NCI-H2029 (cell line): Measurements from ENCODE around the gene HMGN2.

Source experiments
- DNase-seq: peaks from one replicate; lab custom pipeline; 2025; lab: John Stamatoyannopoulos, UW

HMGN2 gene

GRCh38 chr1:26472320-26472900, at the start of gene HMGN2:
TSS of gene HMGN2 (plus strand) at chr1:26472440. CDS start at chr1:26472613, 173 bp downstream.
- DNase-seq, result peak; percentile 85

DNA sequence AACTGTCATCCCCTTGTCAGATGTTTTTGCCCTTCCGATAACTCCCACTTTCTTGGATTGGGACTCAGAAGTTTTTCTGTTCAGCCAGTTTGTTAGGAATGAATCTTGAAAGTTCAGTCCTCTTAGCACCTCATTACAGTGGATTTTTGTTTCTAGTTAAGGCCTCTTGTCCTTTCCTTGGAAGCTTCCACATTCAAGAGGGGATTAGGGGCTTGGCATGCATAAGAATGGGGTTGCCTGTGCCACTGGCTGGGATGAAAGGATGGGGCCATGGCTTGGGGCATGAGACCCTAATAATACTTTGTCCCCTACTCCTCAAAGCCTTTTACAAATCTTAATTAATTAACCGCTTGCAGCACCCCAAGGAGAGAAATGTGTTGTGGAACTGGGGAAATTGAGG, 42.5 kb upstream of the HMGN2 start:
- no peak for DNase-seq

GRCh38 chr1:26431979-26432695, 40.1 kb upstream of the HMGN2 start, which contains the start of gene DHDDS:
TSS of gene DHDDS (plus strand) at chr1:26432321. CDS start at chr1:26432946, 625 bp downstream.
- peak; percentile 96 for DNase-seq

DNA sequence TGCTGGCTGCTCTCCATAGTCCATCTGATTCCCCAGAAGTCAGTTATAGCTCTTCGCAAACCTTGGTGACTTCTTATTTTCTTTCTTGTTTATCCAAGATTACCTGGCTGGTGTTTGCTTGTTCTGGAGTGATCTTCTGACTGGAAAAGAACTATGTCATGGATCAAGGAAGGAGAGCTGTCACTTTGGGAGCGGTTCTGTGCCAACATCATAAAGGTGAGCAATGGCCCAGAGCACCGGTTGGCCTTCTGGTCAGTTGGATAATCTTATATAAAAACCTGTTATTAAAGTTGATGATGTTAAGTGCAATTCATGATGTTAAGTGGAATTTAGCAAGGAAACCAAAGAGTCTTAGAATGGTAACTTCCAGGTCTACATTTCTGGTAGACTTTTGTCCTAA, 39.4 kb upstream of the HMGN2 start:
- no peak for DNase-seq

GRCh38 chr1:26434161-26434752, 38.0 kb upstream of the HMGN2 start:
- DNase-seq, result no peak

GRCh38 chr1:26438041-26438440, 34.2 kb upstream of the HMGN2 start:
- no peak for DNase-seq

DNA sequence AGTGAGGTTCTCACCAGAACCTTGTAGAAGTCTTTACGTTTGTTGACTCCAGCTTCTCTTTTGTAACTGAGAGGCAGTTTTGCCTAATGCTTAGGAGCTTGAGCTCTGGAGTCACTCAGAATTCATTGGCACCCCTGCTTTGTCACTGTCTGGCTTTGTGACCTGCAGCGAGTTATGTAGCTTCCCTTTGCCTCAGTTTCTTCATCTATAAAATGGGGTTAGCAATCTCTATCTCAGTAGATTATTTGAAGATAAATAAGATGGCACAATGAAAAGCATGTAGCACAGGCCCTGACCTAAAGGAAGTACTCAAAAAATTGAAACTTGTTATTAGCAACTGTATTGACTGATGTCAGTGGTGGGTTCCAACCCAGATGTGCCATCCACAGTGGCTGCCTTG, 32.0 kb upstream of the HMGN2 start:
- no peak for DNase-seq

DNA sequence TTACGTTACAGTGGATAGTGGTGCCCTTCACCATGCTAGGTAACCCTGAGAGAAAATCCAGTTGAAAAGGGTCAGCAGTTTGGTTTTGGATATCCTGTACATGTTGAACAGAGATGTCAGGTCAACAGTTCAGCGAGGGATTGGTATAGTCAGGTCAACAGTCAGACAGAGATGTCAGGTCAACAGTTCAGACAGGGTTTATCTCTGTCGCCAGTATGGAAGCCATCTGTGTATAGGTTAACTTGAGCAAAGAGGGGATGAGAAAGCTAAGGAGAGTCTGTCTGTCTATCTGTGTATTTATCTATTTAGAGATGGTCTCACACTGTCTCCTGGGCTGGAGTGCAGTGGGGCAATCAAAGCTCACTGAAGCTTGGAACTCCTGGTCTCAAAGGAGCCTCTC, 22.4 kb upstream of the HMGN2 start:
- DNase-seq, result no peak

DNA sequence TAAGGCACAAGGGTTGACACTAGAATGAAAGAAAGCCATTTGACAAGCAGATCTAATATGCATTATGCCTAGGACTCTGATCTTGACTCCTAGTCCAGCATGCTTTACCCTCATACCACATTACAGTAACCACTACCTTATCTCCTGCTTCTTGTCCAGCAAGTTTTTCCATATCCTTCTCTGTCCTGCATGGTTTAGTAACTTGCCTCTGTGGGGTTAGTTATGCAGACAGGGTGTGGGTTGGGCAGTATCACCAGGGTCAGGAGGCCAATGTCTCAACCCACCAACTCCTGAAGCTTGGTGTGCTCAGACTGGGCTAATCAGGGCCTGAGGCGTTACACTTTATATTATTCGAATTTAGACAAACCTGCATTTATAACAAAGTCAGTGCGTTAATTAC, 21.3 kb upstream of the HMGN2 start:
- DNase-seq, result no peak

GRCh38 chr1:26452459-26453183, 19.6 kb upstream of the HMGN2 start:
- no peak for DNase-seq

DNA sequence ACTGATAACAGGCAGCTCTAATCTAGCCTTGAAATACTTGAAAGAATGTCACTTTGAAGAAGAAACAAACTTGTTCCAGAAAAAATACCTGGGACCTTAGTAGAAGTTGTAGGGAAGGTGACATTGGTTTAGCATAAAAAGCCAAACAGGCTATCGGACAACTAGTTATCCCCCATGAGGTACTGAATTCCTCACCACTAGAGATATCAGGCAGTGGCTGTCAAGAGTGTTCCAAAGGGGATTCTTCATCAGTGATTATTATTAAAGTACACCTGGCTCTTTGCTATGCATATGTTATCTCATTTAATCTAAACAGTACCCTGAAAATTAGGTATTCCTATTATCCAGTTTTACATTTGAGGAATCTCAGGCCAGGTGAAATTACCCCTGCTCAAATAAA, 13.1 kb upstream of the HMGN2 start:
- no peak for DNase-seq

DNA sequence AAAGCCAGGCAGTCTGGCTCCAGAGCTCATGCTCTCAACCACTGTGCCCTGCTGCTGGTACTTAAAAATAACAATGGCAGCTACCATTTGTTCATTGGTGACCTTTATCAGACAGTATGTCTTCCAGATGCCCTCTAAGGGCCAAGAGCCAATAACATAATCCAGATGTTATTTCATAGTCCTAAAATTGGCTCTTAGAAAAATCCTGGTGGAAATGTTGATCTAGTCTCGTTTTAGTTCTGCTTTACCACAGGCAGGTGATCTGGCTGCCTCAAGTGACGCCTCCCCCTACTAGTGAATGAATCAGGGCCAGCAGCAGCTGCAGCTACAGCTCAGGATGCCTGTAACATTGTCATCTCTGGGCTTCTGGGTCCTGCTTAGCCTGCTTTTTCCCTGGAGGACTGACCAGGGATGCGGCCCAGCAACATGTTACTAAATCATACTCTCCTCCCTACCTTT, 12.6 kb upstream of the HMGN2 start:
- peak; percentile 63 for DNase-seq

- no peak for DNase-seq
These were observed 3.3 kb upstream of the HMGN2 start for GRCh38 chr1:26468911-26469310.

DNA sequence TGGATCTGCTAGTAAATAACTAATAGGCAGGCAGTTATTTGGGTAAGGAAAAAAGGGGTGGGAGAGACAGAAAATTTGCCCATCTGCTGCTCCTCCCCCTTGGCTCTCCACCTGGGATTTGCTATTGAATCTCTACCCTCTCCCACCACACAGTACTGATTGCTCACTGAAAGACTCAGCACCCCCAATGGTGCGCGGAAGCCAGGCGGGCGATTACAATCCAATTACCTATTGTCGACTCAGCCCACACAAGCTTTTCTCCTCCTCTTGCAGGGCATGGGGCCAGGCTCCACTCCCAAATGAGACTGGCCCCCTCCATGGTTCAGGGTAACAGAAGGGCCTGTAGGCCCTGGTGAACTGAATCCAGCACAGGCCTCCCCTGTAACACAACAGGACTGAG, 2.7 kb upstream of the HMGN2 start:
- DNase-seq, result no peak

GRCh38 chr1:26470878-26471497, 1.3 kb upstream of the HMGN2 start:
- no peak for DNase-seq

DNA sequence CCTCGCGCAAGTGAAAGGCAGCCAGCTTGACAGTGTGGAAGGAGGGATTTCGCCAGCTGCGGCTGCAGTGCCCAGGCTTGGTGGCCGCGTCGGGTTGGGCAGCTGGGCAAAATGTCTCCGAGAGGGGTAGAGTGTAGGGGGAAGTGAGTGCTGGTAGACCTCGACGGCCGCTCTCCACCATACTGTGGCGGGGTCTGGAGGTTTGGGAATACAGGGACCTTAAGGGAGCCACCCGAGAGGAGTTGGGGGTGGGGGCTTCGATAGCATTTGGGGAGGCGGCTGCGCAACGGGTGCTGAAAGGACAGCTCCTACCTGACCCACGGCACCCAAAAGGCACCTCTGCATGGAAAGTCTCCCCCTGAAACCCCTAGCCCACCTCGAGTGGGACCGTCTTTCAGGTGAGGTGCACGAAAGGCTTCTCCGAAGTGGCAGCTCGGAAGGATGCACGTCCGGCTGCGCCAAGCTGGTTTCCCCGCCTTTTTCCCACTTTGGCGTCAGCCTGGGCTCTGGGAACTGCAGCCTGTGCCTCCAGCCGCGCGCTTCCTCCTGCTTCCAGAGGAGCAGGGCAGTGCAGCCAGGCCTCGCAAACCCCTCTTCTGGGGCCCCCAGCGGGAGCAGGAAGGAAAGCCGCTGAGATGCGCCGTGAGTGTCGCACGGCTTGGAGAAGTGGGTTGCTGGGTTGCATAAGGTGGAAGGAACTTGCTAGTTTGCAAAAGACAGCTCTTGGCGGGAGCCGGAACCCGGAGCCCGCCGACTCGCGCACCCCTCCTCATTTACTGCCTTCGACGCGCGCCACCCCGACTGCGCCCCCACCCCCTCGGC, 531 bp upstream of the HMGN2 start:
- peak; percentile 72 for DNase-seq

GRCh38 chr1:26472901-26473845, 933 bp downstream of the HMGN2 start:
- peak; percentile 94 for DNase-seq

- no peak for DNase-seq
These were observed 2.6 kb downstream of the HMGN2 start for GRCh38 chr1:26474818-26475217.

DNA sequence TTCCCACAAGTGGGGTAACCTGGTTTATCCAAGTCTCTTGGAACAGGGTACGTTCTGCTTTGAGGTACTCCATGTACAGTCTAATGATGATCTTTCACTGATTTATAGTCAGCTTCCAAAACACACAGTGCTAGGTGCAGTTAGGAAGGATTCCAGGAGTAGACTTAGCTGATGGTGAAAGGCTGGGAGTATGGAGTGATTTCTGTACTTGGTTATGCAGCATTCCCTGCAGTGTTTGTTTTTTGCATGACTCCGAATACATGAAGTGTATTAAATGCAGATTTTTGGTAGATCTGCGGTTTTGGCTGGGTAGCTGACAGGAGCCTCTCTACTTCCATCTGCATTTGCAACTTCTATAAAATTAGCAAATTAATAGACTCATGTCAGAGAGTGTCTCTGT, 3.7 kb downstream of the HMGN2 start:
- DNase-seq, result no peak

DNA sequence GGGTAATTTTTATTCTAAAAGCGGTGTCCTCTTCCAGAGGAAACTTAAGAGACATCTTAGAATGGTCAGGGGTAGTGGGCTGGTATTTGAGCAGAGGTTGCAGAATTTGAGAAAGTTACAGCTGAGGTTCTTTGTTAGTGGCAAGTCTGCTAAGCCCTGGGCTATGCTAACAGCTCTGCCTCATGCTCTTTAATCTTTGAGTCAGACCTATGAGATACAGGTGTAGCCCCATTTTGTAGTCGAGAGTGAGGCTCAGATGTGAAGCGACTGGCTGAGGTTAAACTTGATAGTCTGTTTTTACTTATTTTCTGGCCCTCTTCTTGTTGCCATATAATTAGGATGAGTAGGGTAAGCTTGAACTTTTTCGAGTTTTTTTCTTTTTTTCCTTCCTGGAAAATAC, 4.7 kb downstream of the HMGN2 start:
- DNase-seq, result no peak
